Adrenal gland (tissue), 12 donors: ENCODE results near the gene BAZ1A. TPM values are rescaled to one million over a fixed set of nuclear protein-coding genes. Genes with fewer than 3 reads are reported as not detected.

Experiments used
- DNase-seq, 7 donors: peaks; one replicate each; pipeline ENCODE4 v3.0.0-alpha.2; 2019 to 2020
- H3K27ac ChIP-seq, 5 donors: fragments of 200-600 bp; sonication (generic) in 4 of 5; 1 replicate in 3 of 5; 2 replicates in 2 of 5; pipeline versions ENCODE4 v1.5.1 to v1.8.0; 2016 to 2020; ENCODE audit warnings: mild to moderate bottlenecking in 1 of 5
- H3K27me3 ChIP-seq: fragments of 200-600 bp; 2 replicates; pipeline ENCODE4 v1.8.0; 2021
- H3K36me3 ChIP-seq, 2 donors: fragments of 200-600 bp; replicated peaks in 1 of 2; 1 replicate in 1 of 2; 2 replicates in 1 of 2; pipeline versions ENCODE4 v1.5.1 to v1.8.0; 2018 to 2022
- H3K4me1 ChIP-seq, 2 donors: fragments of 200-600 bp; replicated peaks in 1 of 2; 1 replicate in 1 of 2; 2 replicates in 1 of 2; pipeline versions ENCODE4 v1.5.1 to v1.8.0; 2018 to 2021
- H3K4me3 ChIP-seq, 4 donors: fragments of 200-600 bp; sonication (generic) in 3 of 4; one replicate each; pipeline ENCODE4 v1.5.1; 2016 to 2018
- H3K9me3 ChIP-seq, 3 donors: fragments of 200-600 bp; sonication (generic) in 1 of 3; replicated peaks in 1 of 3; 1 replicate in 2 of 3; 2 replicates in 1 of 3; pipeline versions ENCODE4 v1.5.1 to v1.8.0; 2016 to 2021
- CTCF ChIP-seq, 6 experiments: fragments of 450-650 bp in 4 of 6; fragments of 200-600 bp in 2 of 6; sonication (generic) in 1 of 6; IDR thresholded peaks; 1 replicate in 5 of 6; 2 replicates in 1 of 6; pipeline versions ENCODE4 v1.5.1 to v1.8.0; 2016 to 2021; ENCODE audit warnings: antibody characterized with exemption in 6 of 6, mild to moderate bottlenecking in 2 of 6, moderate library complexity in 1 of 6
- POLR2A ChIP-seq, 2 donors: fragments of 450-650 bp; IDR thresholded peaks; one replicate each; pipeline ENCODE4 v1.6.1; 2017; ENCODE audit warnings: antibody characterized with exemption in 2 of 2, mild to moderate bottlenecking in 2 of 2, moderate library complexity in 1 of 2
- WGBS, 4 donors: extraction: QIAGEN DNeasy Blood & Tissue Kit in 2 of 4; methylation state at CpG; one replicate each; pipeline versions ENCODE4 v1.1.5 to v1.1.7; 2013 to 2017; 5-methylcytosine and 5-hydroxymethylcytosine counted together
- intact Hi-C, 2 donors: fragments of 100-400 bp; cut with DNase I; formaldehyde crosslinking; loops; one replicate each; pipeline versions ENCODE4 v1.14.1 to v1.15.0; 2022 to 2023
- polyA plus RNA-seq, 3 donors: library from polyadenylated mRNA; stranded (reverse); fragments of 200-250 nt in 2 of 3; fragments of 350-450 nt in 1 of 3; fragmentation: Illumina TruSeq in 1 of 3; extraction: RNeasy Lipid Tissue Mini Kit (QIAGEN cat#74804) in 1 of 3; gene quantifications; one replicate each; pipeline ENCODE4 v1.2.3, GENCODE V29; 2013 to 2014
- total RNA-seq, 9 donors: library from RNA; depleted of rRNA in 4 of 9; stranded (reverse); fragments of >200 nt in 4 of 9; fragments of 120-200 nt in 1 of 9; fragmentation: NEBNext Ultra II Directional in 1 of 9; extraction: Animal tissue kit (Norgen Biotek cat#: 25700) in 1 of 9; gene quantifications; one replicate each; pipeline versions ENCODE4 v1.1.0 to v1.2.4, GENCODE V29; 2013 to 2023
- donor health status: healthy with polysubstance abuse.
- donor health status: Bipolar disorder and iron deficiency.
- donor health status: DM: yes; HTN: yes; CAD: no.
- donor health status: DM: no; HTN: no; CAD: no.
- donor health status: DM: no; HTN: no; CAD: no.
- donor health status: DM: yes; HTN: yes; CAD: no.

BAZ1A gene
- total and polyA plus RNA-seq, 12 donors = 8.5 to 33.0 (median 14.4) TPM

GRCh38 chr14:34794941-34795340 is 80.2 kb downstream of the BAZ1A start:
- WGBS, 4 donors = 17 to 30% (median 26%) methylated on average over 1 of the region's 1 CpG
- Histone ChIP-seq H3K27me3 (no peaks in the 10 kb centered on the region), H3K4me1 (no peaks in the 10 kb centered on the region), H3K9me3 (no peaks in the 10 kb centered on the region), H3K4me3 (no peak overlapping the region), H3K27ac (no peak overlapping the region), H3K36me3 (peaks cover 0 to 10% of the 10 kb centered on the region in 2 donors)
- intact Hi-C loops = no loop called here
- TF ChIP-seq POLR2A (IDR thresholded peaks at IDR 0.05) (no peak), CTCF (IDR thresholded peaks at IDR 0.05) (no peak)
- no peak for DNase-seq

GRCh38 chr14:34794217-34794616 is 80.9 kb downstream of the BAZ1A start:
- no peaks in the 10 kb centered on the region for H3K4me1 ChIP-seq
- DNase-seq = no peak
- no peak overlapping the region for H3K27ac ChIP-seq
- no peaks in the 10 kb centered on the region for H3K27me3 ChIP-seq
- H3K4me3 ChIP-seq = no peak overlapping the region
- no peak for TF ChIP-seq CTCF (IDR thresholded peaks at IDR 0.05)
- no peak for TF ChIP-seq POLR2A (IDR thresholded peaks at IDR 0.05)
- intact Hi-C loops = no loop called here
- peaks cover 0 to 3% of the 10 kb centered on the region in 2 donors for H3K36me3 ChIP-seq
- WGBS, 4 donors = 81 to 96% (median 93%) methylated on average over 2 of the region's 2 CpGs
- H3K9me3 ChIP-seq = no peaks in the 10 kb centered on the region

DNA sequence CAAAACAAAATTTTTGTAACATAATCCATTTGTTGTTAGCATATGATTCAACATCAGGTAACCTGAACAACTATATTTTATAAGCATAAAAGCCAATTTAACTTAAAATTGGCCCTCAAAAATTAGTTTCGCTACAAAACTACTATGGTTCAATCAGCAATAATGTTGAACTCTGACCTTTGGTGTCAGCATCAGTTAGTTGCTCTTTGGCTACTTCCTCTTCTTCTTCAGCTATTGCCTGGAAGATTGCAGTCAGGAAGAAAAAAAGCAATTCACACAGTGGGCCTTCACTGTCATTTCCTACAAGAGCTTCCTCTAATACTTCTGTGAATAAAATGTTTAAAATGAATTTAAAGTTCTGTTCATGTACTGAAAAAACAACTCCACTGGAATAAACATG is 82.6 kb downstream of the BAZ1A start:
- 82 to 96% (median 90%) methylated on average over 1 of the region's 1 CpG for WGBS, 4 donors
- Histone ChIP-seq H3K27ac (no peak overlapping the region), H3K27me3 (no peaks in the 10 kb centered on the region), H3K4me3 (no peak overlapping the region), H3K36me3 (no peaks in the 10 kb centered on the region), H3K4me1 (no peaks in the 10 kb centered on the region), H3K9me3 (no peaks in the 10 kb centered on the region)
- TF ChIP-seq CTCF (IDR thresholded peaks at IDR 0.05) = no peak
- no peak for TF ChIP-seq POLR2A (IDR thresholded peaks at IDR 0.05)
- DNase-seq = no peak
- intact Hi-C loops = no loop called here

GRCh38 chr14:34785223-34786006 is 89.7 kb downstream of the BAZ1A start:
- no peaks in the 10 kb centered on the region for H3K4me1 ChIP-seq

More at GRCh38 chr14:34785223-34786006, 89.7 kb downstream of the BAZ1A start:
- no peak overlapping the region for H3K4me3 ChIP-seq
- no peak for TF ChIP-seq CTCF (IDR thresholded peaks at IDR 0.05)
- no peak for TF ChIP-seq POLR2A (IDR thresholded peaks at IDR 0.05)
- no peak overlapping the region for H3K27ac ChIP-seq
- intact Hi-C loops = no loop called here
- WGBS, 4 donors = 68 to 76% (median 72%) methylated on average over 3 of the region's 3 CpGs
- H3K36me3 ChIP-seq = peaks cover 0 to 14% of the 10 kb centered on the region in 2 donors
- no peaks in the 10 kb centered on the region for H3K27me3 ChIP-seq
- no peaks in the 10 kb centered on the region for H3K9me3 ChIP-seq
- DNase-seq = no peak
